Astrocyte (in vitro differentiated cells and primary cell): ENCODE results near the gene GFRA1. TPM values are rescaled to one million over a fixed set of nuclear protein-coding genes. Genes with fewer than 3 reads are reported as not detected.

Source experiments
- DNase-seq: peaks from one replicate; pipeline ENCODE4 v3.0.0-alpha.2; 2010; ENCODE audit warnings: low read depth
- FAIRE-seq: peaks from 2 replicates; lab custom pipeline; 2011; peaks lifted over from hg19 to GRCh38; lab: Jason Lieb, UNC
- H2AFZ ChIP-seq: 2 replicates; pipeline ENCODE4 v1.6.0; 2012; ENCODE audit warnings: low read depth, low read length, inconsistent platforms
- H3K27ac ChIP-seq: 2 replicates; pipeline ENCODE4 v1.5.1; 2011; ENCODE audit warnings: low read depth, low read length, inconsistent platforms
- H3K27me3 ChIP-seq: 2 replicates; pipeline ENCODE4 v1.6.0; 2011; ENCODE audit warnings: low read length, inconsistent platforms; ENCODE audit not compliant: insufficient read depth
- H3K36me3 ChIP-seq: 2 replicates; pipeline ENCODE4 v1.5.1; 2011; ENCODE audit warnings: low read length, inconsistent platforms; ENCODE audit not compliant: insufficient read depth
- H3K4me1 ChIP-seq: 2 replicates; pipeline ENCODE4 v1.5.1; 2011; ENCODE audit warnings: low read length, inconsistent platforms; ENCODE audit not compliant: insufficient read depth
- H3K4me2 ChIP-seq: 2 replicates; pipeline ENCODE4 v1.6.0; 2012; ENCODE audit warnings: low read length, inconsistent platforms
- H3K4me3 ChIP-seq: 2 replicates; pipeline ENCODE4 v1.5.1; 2011; ENCODE audit warnings: low read depth, mild to moderate bottlenecking, low read length, inconsistent platforms; ENCODE audit not compliant: insufficient read depth
- H3K79me2 ChIP-seq: 2 replicates; pipeline ENCODE4 v1.6.0; 2012; ENCODE audit warnings: mild to moderate bottlenecking, low read length, inconsistent platforms; ENCODE audit not compliant: insufficient read depth
- H3K9ac ChIP-seq: 2 replicates; pipeline ENCODE4 v1.6.0; 2012; ENCODE audit warnings: mild to moderate bottlenecking, low read length, inconsistent platforms
- H3K9me3 ChIP-seq: 2 replicates; pipeline ENCODE4 v1.5.1; 2012; ENCODE audit warnings: low read depth, mild to moderate bottlenecking, low read length, inconsistent platforms; ENCODE audit not compliant: insufficient read depth
- H4K20me1 ChIP-seq: 2 replicates; pipeline ENCODE4 v1.6.0; 2012; ENCODE audit warnings: low read length, inconsistent platforms; ENCODE audit not compliant: insufficient read depth
- H3K27ac Mint-ChIP-seq: one replicate; pipeline ENCODE4 v1.8.0; 2021; ENCODE audit warnings: mild to moderate bottlenecking, mixed read lengths; ENCODE audit not compliant: unreplicated experiment
- H3K27me3 Mint-ChIP-seq: one replicate; pipeline ENCODE4 v1.8.0; 2021; ENCODE audit warnings: low read depth, mixed read lengths; ENCODE audit not compliant: unreplicated experiment
- H3K36me3 Mint-ChIP-seq: one replicate; pipeline ENCODE4 v1.8.0; 2021; ENCODE audit warnings: low read depth, mixed read lengths; ENCODE audit not compliant: unreplicated experiment
- H3K4me1 Mint-ChIP-seq: one replicate; pipeline ENCODE4 v1.8.0; 2021; ENCODE audit warnings: low read depth, mixed read lengths; ENCODE audit not compliant: unreplicated experiment
- H3K4me3 Mint-ChIP-seq: one replicate; pipeline ENCODE4 v1.8.0; 2021; ENCODE audit warnings: mild to moderate bottlenecking, moderate library complexity, mixed read lengths; ENCODE audit not compliant: unreplicated experiment
- H3K9me3 Mint-ChIP-seq: one replicate; pipeline ENCODE4 v1.8.0; 2021; ENCODE audit warnings: mild to moderate bottlenecking, mixed read lengths; ENCODE audit not compliant: unreplicated experiment
- EZH2 ChIP-seq: IDR thresholded peaks from 2 replicates; pipeline ENCODE4 v1.6.1; 2012; ENCODE audit warnings: mild to moderate bottlenecking, low read length, inconsistent platforms; ENCODE audit not compliant: insufficient read depth
- total RNA-seq: library from RNA; stranded (reverse); gene quantifications from 2 replicates; pipeline ENCODE4 v1.2.1, GENCODE V29; 2021
- TF ChIP-seq, protein P1 (sequence below): IDR thresholded peaks from 2 replicates; pipeline ENCODE4 v1.5.1; 2011; ENCODE audit warnings: low read depth, mild to moderate bottlenecking, inconsistent platforms, low read length, moderate library complexity; ENCODE audit not compliant: insufficient read depth

Gene GFRA1
- total RNA-seq, 1 donor from 2014 or later, result 24.2 TPM

DNA sequence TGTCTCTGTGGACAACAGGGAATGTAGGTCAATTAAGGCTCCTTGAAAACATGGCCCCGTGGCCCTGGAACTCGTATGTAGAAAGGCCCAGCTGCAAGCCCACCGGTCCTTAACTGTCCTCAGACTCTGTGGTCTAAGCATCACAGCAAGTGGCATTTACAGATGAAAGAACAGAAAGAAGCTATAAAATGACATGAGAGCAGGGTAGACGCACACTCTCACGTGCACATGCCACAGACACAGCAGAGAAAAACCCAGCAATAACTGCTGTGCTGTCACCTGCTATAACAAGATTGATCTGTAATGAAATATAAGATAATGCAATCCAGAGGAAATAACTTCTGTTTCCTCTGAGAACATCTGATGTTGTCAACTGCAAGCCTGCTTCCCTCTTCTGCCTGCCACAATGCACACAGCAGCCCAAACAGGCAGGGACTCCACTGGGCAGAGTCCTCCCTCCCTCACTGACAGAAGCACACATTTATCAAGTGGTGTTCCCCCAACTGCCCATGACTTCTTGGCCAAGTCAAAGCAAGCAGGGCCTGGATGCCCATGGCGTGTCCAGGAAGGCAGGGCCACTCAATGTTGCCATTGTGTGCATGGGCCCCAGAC, 63.9 kb downstream of the GFRA1 start:
- Histone ChIP-seq H3K36me3 (no peaks in the 10 kb centered on the region), H3K4me2 (no peak overlapping the region), H3K27me3 (no peaks in the 10 kb centered on the region), H3K27ac (no peak overlapping the region), H3K4me3 (no peak overlapping the region), H4K20me1 (no peaks in the 10 kb centered on the region), H3K9me3 (no peaks in the 10 kb centered on the region), H3K9ac (no peak overlapping the region), H2AFZ (no peak overlapping the region), H3K4me1 (peaks cover 3% of the 10 kb centered on the region), H3K79me2 (no peaks in the 10 kb centered on the region)
- Mint-ChIP-seq H3K27ac (no peak overlapping the region), H3K36me3 (no peaks in the 10 kb centered on the region), H3K4me3 (no peak overlapping the region), H3K27me3 (peaks cover 4% of the 10 kb centered on the region), H3K9me3 (no peaks in the 10 kb centered on the region), H3K4me1 (peaks cover 16% of the 10 kb centered on the region)
- DNase-seq (no peak), FAIRE-seq (no peak)
- no peak for TF ChIP-seq EZH2
- TF ChIP-seq, protein P1, sequence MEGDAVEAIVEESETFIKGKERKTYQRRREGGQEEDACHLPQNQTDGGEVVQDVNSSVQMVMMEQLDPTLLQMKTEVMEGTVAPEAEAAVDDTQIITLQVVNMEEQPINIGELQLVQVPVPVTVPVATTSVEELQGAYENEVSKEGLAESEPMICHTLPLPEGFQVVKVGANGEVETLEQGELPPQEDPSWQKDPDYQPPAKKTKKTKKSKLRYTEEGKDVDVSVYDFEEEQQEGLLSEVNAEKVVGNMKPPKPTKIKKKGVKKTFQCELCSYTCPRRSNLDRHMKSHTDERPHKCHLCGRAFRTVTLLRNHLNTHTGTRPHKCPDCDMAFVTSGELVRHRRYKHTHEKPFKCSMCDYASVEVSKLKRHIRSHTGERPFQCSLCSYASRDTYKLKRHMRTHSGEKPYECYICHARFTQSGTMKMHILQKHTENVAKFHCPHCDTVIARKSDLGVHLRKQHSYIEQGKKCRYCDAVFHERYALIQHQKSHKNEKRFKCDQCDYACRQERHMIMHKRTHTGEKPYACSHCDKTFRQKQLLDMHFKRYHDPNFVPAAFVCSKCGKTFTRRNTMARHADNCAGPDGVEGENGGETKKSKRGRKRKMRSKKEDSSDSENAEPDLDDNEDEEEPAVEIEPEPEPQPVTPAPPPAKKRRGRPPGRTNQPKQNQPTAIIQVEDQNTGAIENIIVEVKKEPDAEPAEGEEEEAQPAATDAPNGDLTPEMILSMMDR, result no peak

DNA sequence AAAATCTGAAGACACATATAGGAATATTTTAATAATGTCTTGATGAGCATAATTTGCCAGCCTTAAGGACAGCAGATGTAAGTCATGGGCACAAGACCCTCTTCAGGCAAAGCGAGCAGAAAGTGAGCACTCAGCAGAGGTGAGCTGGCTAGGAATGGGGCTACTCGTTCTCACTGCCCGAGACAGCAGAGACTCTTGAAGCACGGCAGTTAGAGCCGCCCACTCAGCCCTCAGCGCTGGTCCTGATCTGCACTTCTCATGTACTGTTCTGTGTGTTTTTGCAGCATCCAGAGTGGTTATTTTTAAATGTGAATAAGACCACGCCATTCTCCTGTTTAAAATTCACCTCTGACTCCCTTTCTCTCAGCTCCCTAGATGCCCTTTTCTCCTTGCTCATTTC, 65.3 kb downstream of the GFRA1 start:
- no peak for TF ChIP-seq EZH2
- TF ChIP-seq, protein P1, result no peak
- peaks cover 8% of the 10 kb centered on the region for H3K27me3 Mint-ChIP-seq
- Histone ChIP-seq H2AFZ (no peak overlapping the region), H3K79me2 (no peaks in the 10 kb centered on the region), H3K4me2 (no peak overlapping the region), H3K27me3 (no peaks in the 10 kb centered on the region), H3K36me3 (no peaks in the 10 kb centered on the region), H3K4me3 (no peak overlapping the region), H3K27ac (no peak overlapping the region), H3K9me3 (no peaks in the 10 kb centered on the region), H4K20me1 (no peaks in the 10 kb centered on the region), H3K4me1 (peaks cover 3% of the 10 kb centered on the region), H3K9ac (no peak overlapping the region)
- peaks cover 16% of the 10 kb centered on the region for H3K4me1 Mint-ChIP-seq
- H3K27ac Mint-ChIP-seq, result no peak overlapping the region
- DNase-seq (no peak), FAIRE-seq (no peak)
- no peaks in the 10 kb centered on the region for H3K9me3 Mint-ChIP-seq
- no peak overlapping the region for H3K4me3 Mint-ChIP-seq
- no peaks in the 10 kb centered on the region for H3K36me3 Mint-ChIP-seq

GRCh38 chr10:116203661-116204060, 69.3 kb downstream of the GFRA1 start:
- Histone ChIP-seq H3K79me2 (no peaks in the 10 kb centered on the region), H3K4me1 (no peaks in the 10 kb centered on the region), H3K36me3 (no peaks in the 10 kb centered on the region), H4K20me1 (no peaks in the 10 kb centered on the region), H3K9ac (no peak overlapping the region), H3K9me3 (peaks cover 5% of the 10 kb centered on the region), H3K27me3 (no peaks in the 10 kb centered on the region), H3K4me3 (no peak overlapping the region), H2AFZ (no peak overlapping the region), H3K27ac (no peak overlapping the region), H3K4me2 (no peak overlapping the region)
- FAIRE-seq (no peak), DNase-seq (no peak)
- H3K36me3 Mint-ChIP-seq, result no peaks in the 10 kb centered on the region
- H3K27me3 Mint-ChIP-seq, result peaks cover 10% of the 10 kb centered on the region
- H3K9me3 Mint-ChIP-seq, result no peaks in the 10 kb centered on the region
- TF ChIP-seq EZH2, result no peak
- TF ChIP-seq, protein P1, result no peak
- no peak overlapping the region for H3K27ac Mint-ChIP-seq
- H3K4me3 Mint-ChIP-seq, result no peak overlapping the region
- peaks cover 4% of the 10 kb centered on the region for H3K4me1 Mint-ChIP-seq
